B cell (primary cell): Measurements from ENCODE around the gene KCNN1. TPM values are rescaled to one million over a fixed set of nuclear protein-coding genes. Genes with fewer than 3 reads are reported as not detected.

ENCODE experiments used
- ATAC-seq: fragments of 200-7000 bp; cut with Tn5 transposase; one replicate; pipeline ENCODE4 v1.10.0; 2021; ENCODE audit warnings: low read depth, mild to moderate bottlenecking, moderate number of reproducible peaks, moderate library complexity
- CTCF ChIA-PET: fragments of 350-600 bp; sonication (Branson Sonifier 250); formaldehyde crosslinking; loops from one replicate; lab custom pipeline; 2021; ENCODE audit warnings: antibody characterized with exemption, inconsistent platforms; lab: Charles Lee
- POLR2A ChIA-PET: fragments of 350-600 bp; sonication (Branson Sonifier 250); formaldehyde crosslinking; loops from one replicate; lab custom pipeline; 2021; ENCODE audit warnings: antibody characterized with exemption; lab: Charles Lee
- DNase-seq: peaks from one replicate; pipeline ENCODE4 v3.0.0; 2013
- H2AFZ ChIP-seq: 2 replicates; pipeline ENCODE4 v1.6.1; 2012; ENCODE audit warnings: mild to moderate bottlenecking, low read depth, low read length; ENCODE audit not compliant: insufficient read depth, poor library complexity, severe bottlenecking
- H3K27ac ChIP-seq, 2 donors: 1 replicate in 1 of 2; 2 replicates in 1 of 2; pipeline ENCODE4 v1.5.1; 2012 to 2013; ENCODE audit warnings: low read length in 2 of 2, mild to moderate bottlenecking in 2 of 2, moderate library complexity in 1 of 2
- H3K27me3 ChIP-seq, 4 experiments: fragments of 200-600 bp in 1 of 4; sonication (generic) in 1 of 4; replicated peaks in 1 of 4; 1 replicate in 2 of 4; 2 replicates in 2 of 4; pipeline versions ENCODE4 v1.6.1 to v1.7.0; 2013 to 2016; ENCODE audit warnings: low read length in 3 of 4, mild to moderate bottlenecking in 2 of 4, mixed read lengths in 1 of 4, moderate library complexity in 1 of 4; ENCODE audit not compliant: insufficient read depth in 4 of 4, control insufficient read depth in 3 of 4; ENCODE audit errors: control extremely low read depth in 1 of 4
- H3K36me3 ChIP-seq, 2 experiments: replicated peaks in 1 of 2; 1 replicate in 1 of 2; 2 replicates in 1 of 2; pipeline versions ENCODE4 v1.6.1 to v1.7.1; 2013; ENCODE audit warnings: low read length in 1 of 2; ENCODE audit not compliant: insufficient read depth in 2 of 2, control insufficient read depth in 1 of 2; ENCODE audit errors: control extremely low read depth in 1 of 2, extremely low read depth in 1 of 2
- H3K4me1 ChIP-seq, 2 donors: fragments of 200-600 bp in 1 of 2; sonication (generic) in 1 of 2; 1 replicate in 1 of 2; 2 replicates in 1 of 2; pipeline versions ENCODE4 v1.5.1 to v1.6.1; 2013 to 2017; ENCODE audit warnings: low read length in 2 of 2; ENCODE audit not compliant: control insufficient read depth in 2 of 2, insufficient read depth in 2 of 2
- H3K4me2 ChIP-seq: replicated peaks from 2 replicates; pipeline ENCODE3; 2012; ENCODE audit warnings: mild to moderate bottlenecking, low read depth, low read length; ENCODE audit not compliant: poor library complexity, severe bottlenecking
- H3K4me3 ChIP-seq, 5 experiments: fragments of 200-600 bp in 1 of 5; sonication (generic) in 1 of 5; 1 replicate in 3 of 5; 2 replicates in 2 of 5; pipeline versions ENCODE4 v1.5.1 to v1.7.0; 2011 to 2016; ENCODE audit warnings: low read length in 4 of 5, mild to moderate bottlenecking in 4 of 5, low read depth in 2 of 5, control low read depth in 1 of 5, moderate library complexity in 1 of 5; ENCODE audit not compliant: insufficient read depth in 1 of 5; ENCODE audit errors: control extremely low read depth in 1 of 5, extremely low read depth in 1 of 5
- H3K79me2 ChIP-seq: fragments of 200-600 bp; sonication (generic); one replicate; pipeline ENCODE4 v1.6.0; 2016; ENCODE audit warnings: low read length; ENCODE audit not compliant: control insufficient read depth, insufficient read depth
- H3K9ac ChIP-seq: fragments of 200-600 bp; sonication (generic); 2 replicates; pipeline ENCODE4 v1.6.1; 2017; ENCODE audit warnings: mild to moderate bottlenecking, low read length, moderate library complexity
- H3K9me3 ChIP-seq, 3 donors: one replicate each; pipeline versions ENCODE4 v1.6.1 to v1.7.1; 2013; ENCODE audit warnings: low read length in 2 of 3; ENCODE audit not compliant: control insufficient read depth in 2 of 3, insufficient read depth in 1 of 3; ENCODE audit errors: control extremely low read depth in 1 of 3
- H4K20me1 ChIP-seq: 2 replicates; pipeline ENCODE4 v1.6.0; 2012; ENCODE audit warnings: mild to moderate bottlenecking, low read length; ENCODE audit not compliant: insufficient read depth, control insufficient read depth, poor library complexity, severe bottlenecking
- H3K27ac Mint-ChIP-seq: one replicate; pipeline ENCODE4 v1.8.0; 2021; ENCODE audit warnings: mixed read lengths
- H3K27me3 Mint-ChIP-seq: one replicate; pipeline ENCODE4 v1.8.0; 2021; ENCODE audit warnings: mixed read lengths
- H3K4me1 Mint-ChIP-seq: one replicate; pipeline ENCODE4 v1.8.0; 2021; ENCODE audit warnings: mixed read lengths
- H3K4me3 Mint-ChIP-seq: one replicate; pipeline ENCODE4 v1.8.0; 2021; ENCODE audit warnings: mixed read lengths
- H3K9me3 Mint-ChIP-seq: one replicate; pipeline ENCODE4 v1.8.0; 2022; ENCODE audit warnings: mixed read lengths; ENCODE audit not compliant: insufficient read depth
- EZH2 ChIP-seq: IDR thresholded peaks from 2 replicates; pipeline ENCODE4 v1.6.1; 2012; ENCODE audit warnings: borderline replicate concordance, low read depth, mild to moderate bottlenecking, moderate library complexity, low read length; ENCODE audit not compliant: insufficient read depth, poor library complexity, severe bottlenecking
- WGBS: methylation state at CpG from one replicate; pipeline ENCODE4 v1.1.5; 2013; ENCODE audit warnings: missing lambda C conversion rate; ENCODE audit not compliant: insufficient coverage; 5-methylcytosine and 5-hydroxymethylcytosine counted together
- intact Hi-C: fragments of 100-400 bp; cut with micrococcal nuclease; formaldehyde crosslinking; loops from one replicate; pipeline ENCODE4 v1.10.0; 2022
- polyA plus RNA-seq: library from polyadenylated mRNA; depleted of rRNA; stranded (reverse); fragments of >200 nt; gene quantifications from 2 replicates; pipeline ENCODE4 v1.2.3, GENCODE V29; 2012
- total RNA-seq, 2 donors: library from RNA; stranded (reverse); fragments of 120-200 nt in 1 of 2; gene quantifications; 1 replicate in 1 of 2; 2 replicates in 1 of 2; pipeline versions ENCODE4 v1.2.3 to v1.2.4, GENCODE V29; 2013 to 2022
- TF ChIP-seq, protein P1 (sequence below): fragments of 200-600 bp; IDR thresholded peaks from one replicate; pipeline ENCODE4 v1.8.0; 2022; ENCODE audit warnings: antibody characterized with exemption, mild to moderate bottlenecking

Gene KCNN1
- total and polyA plus RNA-seq, 2 donors (not counting 1 experiment from before 2014, with no cell fraction given): 0.04 TPM; not detected in 1

DNA sequence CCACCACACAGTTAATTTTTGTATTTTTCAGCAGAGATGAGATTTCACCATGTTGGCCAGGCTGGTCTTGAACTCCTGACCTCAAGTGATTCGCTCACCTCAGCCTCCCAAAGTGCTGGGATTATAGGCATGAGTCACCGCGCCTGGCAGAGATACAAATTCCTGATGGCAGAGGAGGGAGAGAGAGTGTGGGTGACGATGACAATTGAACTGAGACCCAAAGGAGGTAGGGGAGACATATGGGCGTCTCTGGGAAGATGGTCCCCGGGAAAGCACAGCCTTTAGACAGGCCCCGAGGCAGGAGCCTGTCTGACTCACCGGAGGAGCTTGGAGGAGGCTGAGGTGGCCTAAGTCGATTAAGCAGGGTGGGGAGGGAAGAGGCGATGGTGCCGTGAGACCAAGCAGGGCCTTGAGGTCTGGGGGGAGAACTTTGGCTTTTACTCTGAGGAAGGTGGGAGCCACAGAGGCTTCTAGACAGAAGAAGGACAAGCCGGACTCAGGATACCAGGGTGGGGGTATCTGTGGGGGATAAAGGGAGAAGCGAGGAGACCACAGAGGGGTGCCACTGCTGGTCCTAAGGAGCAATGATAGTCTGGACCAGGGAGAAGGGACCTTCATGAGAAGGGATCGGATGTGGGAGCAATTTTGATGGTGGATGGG is 79.3 kb downstream of the KCNN1 start:
- Mint-ChIP-seq H3K27me3 (no peaks in the 10 kb centered on the region), H3K4me3 (peak overlapping the region; percentile 23), H3K4me1 (peaks cover 54% of the 10 kb centered on the region), H3K9me3 (no peaks in the 10 kb centered on the region), H3K27ac (peak overlapping the region; percentile 73)
- Histone ChIP-seq H4K20me1 (no peaks in the 10 kb centered on the region), H3K9me3 (no peaks in the 10 kb centered on the region), H3K4me3 (no peak overlapping the region), H3K27me3 (no peaks in the 10 kb centered on the region), H3K9ac (no peak overlapping the region), H3K27ac (no peak overlapping the region), H3K36me3 (no peaks in the 10 kb centered on the region), H3K79me2 (no peaks in the 10 kb centered on the region), H3K4me1 (peaks cover 38 to 55% of the 10 kb centered on the region in 2 donors), H2AFZ (no peak overlapping the region), H3K4me2 (no peak overlapping the region)
- DNase-seq: no peak
- intact Hi-C loops: loop anchor here (5.0 kb wide), 1 partner anchor 51 kb away; the partner anchor contains the start of gene MAST3
- CTCF ChIA-PET: interaction anchor here (0.7 to 6.9 kb wide), 5 partner anchors 11 to 45 kb away, joined by 3 to 62 read pairs (median 13); partner anchors contain the start of gene ARRDC2
- TF ChIP-seq, protein P1, sequence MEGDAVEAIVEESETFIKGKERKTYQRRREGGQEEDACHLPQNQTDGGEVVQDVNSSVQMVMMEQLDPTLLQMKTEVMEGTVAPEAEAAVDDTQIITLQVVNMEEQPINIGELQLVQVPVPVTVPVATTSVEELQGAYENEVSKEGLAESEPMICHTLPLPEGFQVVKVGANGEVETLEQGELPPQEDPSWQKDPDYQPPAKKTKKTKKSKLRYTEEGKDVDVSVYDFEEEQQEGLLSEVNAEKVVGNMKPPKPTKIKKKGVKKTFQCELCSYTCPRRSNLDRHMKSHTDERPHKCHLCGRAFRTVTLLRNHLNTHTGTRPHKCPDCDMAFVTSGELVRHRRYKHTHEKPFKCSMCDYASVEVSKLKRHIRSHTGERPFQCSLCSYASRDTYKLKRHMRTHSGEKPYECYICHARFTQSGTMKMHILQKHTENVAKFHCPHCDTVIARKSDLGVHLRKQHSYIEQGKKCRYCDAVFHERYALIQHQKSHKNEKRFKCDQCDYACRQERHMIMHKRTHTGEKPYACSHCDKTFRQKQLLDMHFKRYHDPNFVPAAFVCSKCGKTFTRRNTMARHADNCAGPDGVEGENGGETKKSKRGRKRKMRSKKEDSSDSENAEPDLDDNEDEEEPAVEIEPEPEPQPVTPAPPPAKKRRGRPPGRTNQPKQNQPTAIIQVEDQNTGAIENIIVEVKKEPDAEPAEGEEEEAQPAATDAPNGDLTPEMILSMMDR: no peak
- TF ChIP-seq EZH2: no peak
- 94% methylated on average over 14 of the region's 14 CpGs for WGBS
- no peak for ATAC-seq
- POLR2A ChIA-PET: interaction anchor here (2.9 to 5.3 kb wide), 2 partner anchors 24 to 39 kb away, joined by 35 to 160 read pairs; partner anchors contain the start of gene ARRDC2

- Histone ChIP-seq H3K9ac (no peak overlapping the region), H3K4me1 (peaks cover 16 to 27% of the 10 kb centered on the region in 2 donors), H3K79me2 (no peaks in the 10 kb centered on the region), H3K4me2 (no peak overlapping the region), H3K36me3 (no peaks in the 10 kb centered on the region), H3K9me3 (no peaks in the 10 kb centered on the region), H3K4me3 (no peak overlapping the region), H3K27ac (no peak overlapping the region), H3K27me3 (no peaks in the 10 kb centered on the region), H2AFZ (no peak overlapping the region), H4K20me1 (no peaks in the 10 kb centered on the region)
- 94% methylated on average over 8 of the region's 10 CpGs for WGBS
- POLR2A ChIA-PET: interaction anchor here (0.7 kb wide), 2 partner anchors 26 to 32 kb away, joined by 3 read pairs; no protein-coding TSS in a partner anchor
- Mint-ChIP-seq H3K9me3 (no peaks in the 10 kb centered on the region), H3K4me3 (no peak overlapping the region), H3K27me3 (no peaks in the 10 kb centered on the region), H3K4me1 (peaks cover 36% of the 10 kb centered on the region), H3K27ac (no peak overlapping the region)
- TF ChIP-seq, protein P1: no peak
- no peak for TF ChIP-seq EZH2
- DNase-seq: no peak
- ATAC-seq: no peak
- intact Hi-C loops: loop anchor here (5.0 kb wide), 1 partner anchor 48 kb away; the partner anchor contains the start of gene MAST3
- CTCF ChIA-PET: interaction anchor here (2.2 kb wide), 1 partner anchor 26 kb away, joined by 6 read pairs; no protein-coding TSS in a partner anchor
These were observed 82.5 kb downstream of the KCNN1 start for GRCh38 chr19:18049385-18049784.
